D341Med (cell line): ENCODE measurements around the gene SAA1.
"Not testable (repeated sequence)": the region's sequence is repeated elsewhere in the genome, so short reads cannot be mapped to it uniquely, and the experiment has no call there.

Experiments
- DNase-seq: peaks from one replicate; pipeline ENCODE4 v3.0.0; 2012; ENCODE audit warnings: low spot score

The SAA1 gene

DNA sequence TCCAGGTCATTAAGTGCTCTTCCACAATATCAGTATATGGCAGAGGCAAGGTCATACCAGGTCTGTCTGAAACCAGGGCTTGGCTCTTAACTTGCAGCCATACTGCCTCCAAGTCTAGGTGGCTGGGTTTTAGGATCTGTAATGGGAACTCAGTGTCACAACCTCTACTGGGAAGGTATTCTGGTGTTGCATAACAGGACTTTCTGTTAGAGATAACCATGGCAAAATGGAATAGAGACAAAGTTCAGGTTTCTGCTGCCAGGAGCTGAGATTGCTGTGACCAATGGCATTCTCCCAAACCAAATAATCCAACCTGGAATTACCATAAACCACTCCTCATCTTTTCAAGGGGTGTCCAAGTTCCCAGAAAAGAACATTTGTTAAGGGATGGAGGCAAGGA, 6.8 kb upstream of the SAA1 start:
- DNase-seq = no peak

DNA sequence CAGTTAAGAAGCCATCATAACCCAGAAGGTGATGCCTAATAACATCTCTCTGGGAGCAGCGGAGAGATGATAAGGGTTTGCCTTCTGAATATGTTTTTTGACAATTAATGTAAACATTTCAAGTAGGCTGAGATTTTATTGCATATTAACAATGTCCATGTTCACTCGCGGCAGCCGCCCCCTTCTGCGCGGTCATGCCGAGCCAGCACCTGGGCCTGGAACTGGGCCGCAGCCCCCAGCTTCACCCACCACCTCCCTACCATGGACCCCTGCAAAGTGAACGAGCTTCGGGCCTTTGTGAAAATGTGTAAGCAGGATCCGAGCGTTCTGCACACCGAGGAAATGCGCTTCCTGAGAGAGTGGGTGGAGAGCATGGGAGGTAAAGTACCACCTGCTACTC, 4.3 kb upstream of the SAA1 start:
- DNase-seq = no peak

DNA sequence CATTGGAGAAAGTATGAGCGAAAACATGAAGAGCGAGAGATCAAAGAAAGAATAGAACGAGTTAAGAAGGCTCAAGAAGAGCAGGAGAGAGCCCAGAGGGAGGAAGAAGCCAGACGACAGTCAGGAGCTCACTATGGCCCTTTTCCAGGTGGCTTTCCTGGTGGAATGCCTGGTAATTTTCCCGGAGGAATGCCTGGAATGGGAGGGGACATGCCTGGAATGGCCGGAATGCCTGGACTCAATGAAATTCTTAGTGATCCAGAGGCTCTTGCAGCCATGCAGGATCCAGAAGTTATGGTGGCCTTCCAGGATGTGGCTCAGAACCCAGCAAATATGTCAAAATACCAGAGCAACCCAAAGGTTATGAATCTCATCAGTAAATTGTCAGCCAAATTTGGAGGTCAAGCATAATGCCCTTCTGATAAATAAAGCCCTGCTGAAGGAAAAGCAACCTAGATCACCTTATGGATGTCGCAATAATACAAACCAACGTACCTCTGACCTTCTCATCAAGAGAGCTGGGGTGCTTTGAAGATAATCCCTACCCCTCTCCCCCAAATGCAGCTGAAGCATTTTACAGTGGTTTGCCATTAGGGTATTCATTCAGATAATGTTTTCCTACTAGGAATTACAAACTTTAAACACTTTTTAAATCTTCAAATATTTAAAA, 3.2 kb upstream of the SAA1 start:
- not testable (repeated sequence) for DNase-seq

DNA sequence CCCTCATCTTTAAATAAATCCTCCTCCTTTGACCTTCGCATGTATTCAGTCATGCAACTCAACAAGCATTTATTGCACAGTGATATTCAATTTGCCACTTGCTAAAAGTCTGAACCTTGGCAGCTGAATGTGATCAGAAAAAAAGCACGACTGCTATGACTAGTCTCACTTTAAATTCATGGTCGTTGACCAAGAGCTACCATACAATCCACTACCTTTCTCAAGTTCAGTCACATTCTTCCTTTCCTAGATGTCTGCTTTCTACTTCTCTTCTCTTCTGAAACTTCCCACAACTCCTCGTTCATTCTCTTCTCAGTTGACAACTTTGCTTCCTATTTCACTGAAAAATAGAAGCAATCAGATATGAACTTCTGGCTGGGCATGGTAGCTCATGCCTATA, 2.0 kb upstream of the SAA1 start:
- DNase-seq = no peak

DNA sequence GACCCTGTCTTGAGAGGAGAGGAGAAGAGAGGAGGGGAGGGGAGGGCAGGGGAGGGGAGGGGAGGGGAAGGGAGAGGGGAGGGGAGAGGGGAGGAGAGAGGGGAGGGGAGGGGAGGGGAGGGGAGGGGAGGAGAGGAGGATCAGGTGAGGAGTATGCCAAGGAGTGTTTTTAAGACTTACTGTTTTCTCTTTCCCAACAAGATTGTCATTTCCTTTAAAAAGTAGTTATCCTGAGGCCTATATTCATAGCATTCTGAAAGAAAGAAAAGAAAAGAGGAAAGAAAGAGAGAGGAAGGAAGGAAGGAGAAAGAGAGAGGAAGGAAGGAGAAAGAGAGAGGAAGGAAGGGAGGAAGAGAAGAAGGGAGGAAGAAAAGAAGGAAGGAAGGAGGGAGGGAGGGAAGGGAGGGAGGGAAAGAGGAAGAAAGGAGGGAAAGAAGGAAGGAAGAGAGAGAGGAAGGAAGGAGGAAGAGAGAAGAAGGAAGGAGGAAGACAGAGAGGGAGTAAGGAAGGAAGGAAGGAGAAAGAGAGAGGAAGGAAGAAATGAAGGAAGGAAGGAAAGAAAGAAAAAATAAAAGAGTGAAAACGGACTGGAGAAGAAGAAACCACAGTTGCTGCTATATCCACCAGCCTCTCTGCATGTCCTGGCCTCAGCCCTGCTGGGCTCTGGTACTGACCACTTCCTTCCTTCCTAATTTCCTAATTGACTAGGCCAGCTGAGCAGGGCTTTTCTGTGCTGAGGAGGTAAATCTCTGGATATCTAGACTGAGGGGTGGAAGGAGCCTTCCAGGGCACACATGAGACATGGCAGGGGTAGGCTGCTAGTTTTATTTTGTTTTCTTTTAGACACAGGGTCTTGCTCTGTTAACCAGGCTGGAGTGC, 1.1 kb upstream of the SAA1 start:
- no peak for DNase-seq

DNA sequence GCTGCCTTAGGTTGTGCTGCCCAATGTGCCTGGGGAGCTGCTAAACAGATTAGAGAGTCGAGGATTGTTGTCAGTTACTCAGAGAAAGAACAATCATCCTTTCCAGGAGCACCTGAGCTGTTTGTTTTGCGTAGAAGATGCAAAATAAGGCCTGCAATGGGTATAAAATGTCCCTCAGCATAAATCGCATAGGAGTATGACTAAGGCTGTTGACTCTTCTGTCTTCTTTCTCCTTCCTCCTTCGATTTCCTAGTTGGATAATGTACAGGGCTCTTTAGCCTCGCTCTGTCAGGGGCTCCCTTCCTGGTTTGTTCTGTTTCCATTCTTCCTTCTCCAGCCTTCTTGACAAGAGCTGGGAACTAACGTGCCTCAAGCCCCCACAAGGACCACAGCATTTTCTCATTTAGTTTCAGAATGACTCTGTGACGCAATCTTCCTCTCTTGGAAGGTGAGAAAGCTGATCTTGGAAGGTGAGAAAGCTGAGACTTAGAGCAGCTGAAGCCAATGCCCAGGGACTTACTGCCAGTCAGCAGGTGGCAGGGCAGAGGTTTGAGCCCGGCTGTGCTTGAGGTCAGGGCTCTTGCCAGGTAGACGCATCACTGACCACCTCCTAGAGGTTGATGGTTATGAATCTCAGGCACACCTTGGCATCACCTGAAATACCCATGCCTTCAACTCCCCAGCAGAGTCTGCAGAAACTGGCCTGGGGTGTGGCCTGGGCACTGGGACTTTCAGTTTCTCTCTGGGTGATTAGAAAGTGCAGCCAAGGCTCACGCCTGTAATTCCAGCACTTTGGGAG, 1.5 kb downstream of the SAA1 start:
- not testable (repeated sequence) for DNase-seq

DNA sequence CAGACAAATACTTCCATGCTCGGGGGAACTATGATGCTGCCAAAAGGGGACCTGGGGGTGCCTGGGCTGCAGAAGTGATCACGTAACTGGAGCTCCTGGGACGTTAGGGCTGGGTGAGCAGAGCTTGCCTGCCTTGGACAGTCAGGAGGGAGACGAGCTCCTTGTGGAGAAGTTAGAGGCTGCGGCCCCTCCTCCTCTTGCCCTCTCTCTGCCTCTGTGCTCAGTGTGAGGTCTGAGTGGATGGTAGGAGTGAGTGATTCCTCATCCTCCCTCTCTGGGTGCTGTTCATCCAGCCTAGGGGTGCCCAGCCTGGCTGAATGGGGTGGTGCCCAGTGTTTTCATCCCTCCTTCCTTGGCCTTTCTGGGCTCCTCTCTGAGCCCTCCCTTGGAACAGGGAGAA, 3.2 kb downstream of the SAA1 start:
- DNase-seq = not testable (repeated sequence)

DNA sequence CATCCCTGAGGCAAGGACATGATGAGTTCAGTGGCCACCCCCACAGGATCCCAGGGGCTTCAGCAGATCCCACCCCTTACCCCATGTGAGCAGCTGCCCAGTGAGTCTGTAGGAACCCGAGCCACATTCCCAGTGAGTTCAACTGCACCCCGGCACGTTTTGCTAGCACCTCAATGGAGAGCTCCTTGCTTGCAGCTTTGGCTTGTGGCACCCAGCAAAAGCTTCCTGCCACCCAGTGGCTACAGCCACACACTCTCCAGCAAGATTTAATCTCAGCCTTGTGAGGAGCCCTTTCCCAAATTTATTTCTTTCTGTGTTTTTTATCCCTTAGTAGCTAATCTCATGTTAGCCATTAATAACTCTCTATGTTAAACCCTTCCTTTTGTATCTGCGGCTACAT, 4.0 kb downstream of the SAA1 start:
- no peak for DNase-seq

DNA sequence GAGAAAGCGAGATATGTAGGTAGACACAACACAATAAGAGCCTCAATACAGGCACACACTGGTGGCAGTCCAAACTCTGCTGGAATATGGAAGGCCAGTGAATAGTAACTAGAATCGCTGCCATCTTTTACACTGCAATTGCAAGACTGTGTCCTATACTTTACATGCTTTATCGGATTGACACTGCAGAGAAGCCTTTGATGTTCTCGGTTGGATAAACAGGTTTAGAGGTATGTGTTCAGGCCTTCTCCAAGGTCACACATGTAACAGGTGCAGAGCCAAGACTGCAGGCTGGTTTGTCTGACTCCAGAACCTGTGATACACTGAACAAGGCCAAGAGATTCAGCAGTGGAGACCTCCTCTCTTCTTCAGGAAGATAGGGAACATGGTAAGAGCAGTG, 5.1 kb downstream of the SAA1 start:
- DNase-seq = no peak

DNA sequence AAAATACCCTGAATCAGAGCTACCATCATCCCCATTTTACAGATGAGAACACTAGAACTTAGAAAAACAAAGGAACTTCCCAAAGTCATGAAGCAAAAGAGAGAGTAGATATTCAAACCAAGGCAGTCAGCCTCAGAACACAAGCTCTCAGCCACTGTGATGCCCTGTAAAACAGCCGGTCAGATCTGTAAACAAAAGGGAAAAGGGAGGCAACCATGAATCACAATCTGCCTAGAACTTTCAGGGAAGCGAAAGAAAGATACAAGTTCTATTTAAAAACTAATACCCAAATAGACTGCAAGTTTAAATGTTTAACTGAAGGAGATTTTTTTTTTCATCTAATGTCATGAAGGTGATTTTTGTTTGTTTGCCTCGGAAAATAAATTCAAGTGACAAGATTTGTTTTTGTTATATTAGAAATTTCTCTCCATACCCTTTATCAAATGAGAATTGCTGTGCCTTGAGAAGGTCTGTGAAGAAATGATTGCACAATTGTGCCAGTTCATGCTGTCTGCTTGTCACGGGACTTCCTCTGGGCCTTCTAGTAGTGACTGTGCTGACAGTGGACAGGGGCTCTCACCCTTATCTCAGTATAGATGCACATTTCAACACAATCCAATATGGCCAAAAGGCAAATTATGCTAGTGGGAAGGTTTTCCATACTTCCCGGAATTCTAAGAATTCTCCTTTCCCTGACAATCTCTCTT, 11.7 kb downstream of the SAA1 start:
- DNase-seq = no peak

DNA sequence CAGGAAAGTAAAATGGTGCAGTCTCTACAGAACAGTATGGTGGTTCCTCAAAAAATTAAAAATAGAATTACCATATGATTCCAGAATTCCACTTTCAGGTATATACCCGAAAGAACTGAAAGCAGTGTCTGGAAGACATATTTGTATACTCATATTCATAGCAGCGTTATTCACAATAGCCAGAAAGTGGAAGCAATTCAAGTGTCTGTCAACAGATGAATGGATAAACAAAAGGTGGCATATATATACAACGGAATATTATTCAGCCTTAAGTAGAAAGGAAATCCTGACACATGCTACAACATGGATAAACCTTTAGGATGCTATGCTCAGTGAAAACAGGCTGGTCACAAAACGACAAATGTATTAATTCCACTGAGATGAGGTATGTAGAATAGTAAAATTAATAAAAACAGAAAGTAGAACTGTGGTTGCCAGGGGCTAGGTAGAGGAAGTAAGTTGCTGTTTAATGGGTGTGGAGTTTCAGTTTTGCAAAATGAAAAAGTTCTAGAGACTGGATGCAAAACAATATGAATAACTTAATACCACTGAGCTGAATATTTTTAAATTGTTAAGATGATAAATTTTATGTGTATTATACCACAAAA, 14.5 kb downstream of the SAA1 start:
- DNase-seq = no peak

DNA sequence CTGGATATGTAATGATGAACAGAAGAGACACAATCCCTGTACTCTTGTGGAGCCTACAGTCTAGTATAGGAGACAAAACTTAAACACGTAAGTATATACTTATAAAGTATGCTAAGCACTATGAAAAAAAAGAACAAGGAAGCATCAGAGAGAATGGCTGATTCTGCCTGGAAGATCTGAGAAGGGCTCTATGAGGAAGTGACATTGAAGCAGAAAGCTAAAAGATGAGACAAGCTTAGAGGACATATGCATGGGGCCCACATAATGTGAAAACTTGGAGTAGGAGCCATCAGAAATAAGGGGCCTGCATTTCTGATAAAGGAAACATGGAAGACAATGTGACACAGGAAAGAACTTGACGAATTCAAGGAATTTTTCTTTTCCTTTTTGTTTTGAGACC, 16.6 kb downstream of the SAA1 start:
- no peak for DNase-seq

DNA sequence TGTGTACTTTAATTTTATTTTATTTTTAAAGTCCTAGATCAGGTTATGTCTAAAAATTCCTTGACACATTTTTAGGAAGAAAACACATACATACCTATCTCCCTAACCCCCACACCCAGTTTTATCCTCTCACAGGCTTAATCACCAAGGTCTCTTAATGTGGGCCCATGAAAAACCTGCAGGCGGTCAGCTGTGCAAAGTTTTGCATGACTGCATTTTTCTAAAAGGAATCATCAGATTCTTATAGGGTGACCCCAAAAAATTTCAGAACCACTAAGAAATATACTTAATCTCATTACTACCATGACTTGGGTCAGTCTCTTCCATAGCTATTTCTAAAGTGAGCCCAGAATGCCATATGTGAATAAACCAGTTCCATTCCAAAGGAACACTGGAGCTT, 19.8 kb downstream of the SAA1 start:
- DNase-seq = no peak

DNA sequence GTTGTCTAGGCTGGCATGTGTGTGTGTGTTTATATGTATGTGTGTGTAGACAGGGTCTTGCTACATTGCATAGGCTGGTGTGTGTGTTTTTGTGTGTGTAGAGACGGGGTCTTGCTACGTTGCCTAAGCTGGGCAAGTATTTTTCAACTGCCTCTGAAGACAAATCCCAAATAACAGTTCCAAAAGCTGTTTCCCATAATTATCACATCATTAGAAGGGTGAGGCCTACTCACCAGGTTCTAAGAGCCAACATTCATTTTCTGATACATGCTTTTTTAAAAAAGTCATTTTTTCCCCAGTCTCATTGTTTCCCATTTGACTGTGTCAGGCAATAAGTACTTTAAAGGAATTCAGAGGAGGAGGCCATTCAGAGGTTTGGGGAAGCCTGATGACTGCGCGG, 22.8 kb downstream of the SAA1 start:
- DNase-seq = no peak

DNA sequence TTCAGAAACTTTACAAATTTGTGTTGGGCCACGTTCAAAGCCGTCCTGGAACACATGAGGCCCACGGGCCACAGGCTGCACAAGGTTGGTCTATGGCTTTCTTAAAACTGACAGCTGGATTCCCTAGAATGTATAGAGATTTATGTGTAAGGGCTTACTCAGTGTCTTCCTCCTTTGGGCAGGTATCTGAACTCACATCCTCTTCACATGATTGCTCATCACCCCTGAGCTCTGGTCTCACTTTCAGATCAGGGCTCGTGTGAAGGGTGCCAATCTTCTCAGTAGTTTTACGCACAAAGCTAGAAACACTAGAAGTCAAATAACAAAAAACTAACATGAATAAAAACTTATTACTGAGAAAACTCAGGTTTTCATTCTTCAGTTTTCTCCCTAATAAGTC, 28.8 kb downstream of the SAA1 start:
- no peak for DNase-seq

DNA sequence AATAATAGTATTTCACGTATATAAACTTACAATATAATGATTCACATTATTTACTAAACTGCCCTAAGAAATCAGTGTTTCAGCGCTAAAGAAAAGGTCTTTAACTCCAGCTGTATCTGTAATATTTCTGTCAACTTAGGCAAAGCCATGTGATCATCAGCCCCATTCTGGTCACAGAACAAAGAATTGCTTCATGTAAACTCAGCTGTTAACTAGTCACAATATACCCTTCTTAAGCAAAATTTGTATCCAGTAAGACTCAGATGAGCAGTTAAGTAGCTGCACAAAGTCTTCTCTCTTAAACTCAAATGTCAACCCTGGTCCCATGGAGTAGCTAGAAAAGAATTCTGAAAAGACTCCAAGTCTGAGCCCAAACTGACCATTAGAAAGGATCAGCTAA, 29.3 kb downstream of the SAA1 start:
- DNase-seq = no peak

DNA sequence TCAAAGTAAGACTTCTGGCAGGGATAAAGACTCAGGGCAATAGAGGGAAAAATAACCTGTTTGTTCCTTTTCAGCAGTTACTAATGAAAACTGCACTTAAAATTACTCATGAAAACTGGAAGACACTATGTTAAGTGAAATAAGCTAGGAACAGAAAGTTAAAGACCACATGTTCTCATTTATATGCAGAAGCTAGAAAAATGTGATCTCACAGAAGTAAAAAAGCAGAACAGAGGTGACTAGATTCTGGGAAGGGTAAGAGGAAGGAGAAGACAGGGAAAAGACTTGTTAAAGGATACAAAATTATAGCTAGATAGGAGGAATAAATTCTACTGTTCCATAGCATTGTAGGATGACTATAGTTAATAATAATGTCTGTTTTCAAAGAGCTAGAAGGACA, 33.7 kb downstream of the SAA1 start:
- no peak for DNase-seq

DNA sequence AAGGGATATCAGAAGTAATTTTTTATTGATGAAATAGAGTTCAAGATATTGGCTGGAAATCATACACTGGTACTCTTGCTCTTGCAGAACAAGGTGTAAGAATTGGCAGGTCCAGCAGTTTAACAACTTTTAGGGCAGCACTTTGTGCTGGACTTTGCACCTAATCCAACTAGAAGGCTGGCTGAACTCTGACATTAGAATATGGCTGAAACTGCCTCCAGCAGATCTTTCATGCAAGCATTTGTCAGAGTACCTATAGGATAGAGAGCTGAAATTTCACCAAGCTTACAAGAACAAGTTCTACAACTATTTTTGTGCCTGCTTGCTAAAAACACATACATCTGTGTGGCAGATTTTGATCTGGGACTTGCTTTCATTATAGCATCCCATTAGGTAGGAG, 38.7 kb downstream of the SAA1 start:
- DNase-seq = no peak

DNA sequence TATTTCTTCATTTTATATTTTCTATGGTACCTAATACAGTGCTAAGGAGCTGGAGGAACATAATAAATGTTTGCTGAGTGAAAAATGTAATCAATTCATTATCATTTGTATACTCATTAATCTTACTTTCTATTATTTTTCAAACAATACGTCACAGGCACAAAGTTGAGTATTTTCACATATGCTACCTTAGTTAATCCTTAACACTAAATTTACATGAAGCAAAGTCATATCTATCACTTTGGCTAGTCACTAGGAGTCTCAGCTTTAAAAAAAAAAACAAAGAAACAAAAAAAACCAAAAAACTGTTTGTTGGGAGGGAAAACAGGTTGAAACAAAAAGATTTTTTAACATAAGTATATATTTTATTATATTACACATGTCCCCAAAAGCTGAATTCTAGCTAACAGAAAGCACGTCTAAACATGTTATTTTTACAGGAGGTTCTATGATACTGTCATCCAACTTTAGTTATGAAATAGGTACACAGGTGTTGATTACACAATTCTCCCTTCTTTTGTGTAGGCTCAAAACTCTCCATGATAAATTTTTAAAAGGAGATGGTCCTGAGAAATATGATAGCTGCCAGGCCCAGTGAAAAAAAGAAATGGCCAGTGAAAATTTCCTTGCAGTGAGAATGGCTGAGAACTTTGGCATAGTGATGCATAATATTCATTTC, 41.5 kb downstream of the SAA1 start:
- DNase-seq = no peak

DNA sequence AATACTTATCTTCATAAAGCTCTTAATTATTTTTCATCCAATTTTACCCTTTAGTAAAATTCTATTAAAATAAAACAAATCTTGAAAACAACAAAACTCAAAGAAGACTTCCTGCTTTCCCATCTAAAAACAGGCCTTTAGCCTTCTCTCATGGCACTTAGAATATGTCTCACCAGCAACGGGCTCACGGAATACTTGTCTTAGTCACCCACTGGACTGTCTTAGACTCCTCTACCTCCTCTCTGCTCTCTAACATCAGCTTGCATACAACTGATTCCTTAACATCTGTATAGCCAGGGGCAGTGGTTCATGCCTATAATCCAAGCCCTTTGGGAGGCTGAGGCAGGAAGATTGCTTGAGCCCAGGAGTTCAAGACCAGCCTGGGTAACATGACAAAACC, 42.2 kb downstream of the SAA1 start:
- no peak for DNase-seq

DNA sequence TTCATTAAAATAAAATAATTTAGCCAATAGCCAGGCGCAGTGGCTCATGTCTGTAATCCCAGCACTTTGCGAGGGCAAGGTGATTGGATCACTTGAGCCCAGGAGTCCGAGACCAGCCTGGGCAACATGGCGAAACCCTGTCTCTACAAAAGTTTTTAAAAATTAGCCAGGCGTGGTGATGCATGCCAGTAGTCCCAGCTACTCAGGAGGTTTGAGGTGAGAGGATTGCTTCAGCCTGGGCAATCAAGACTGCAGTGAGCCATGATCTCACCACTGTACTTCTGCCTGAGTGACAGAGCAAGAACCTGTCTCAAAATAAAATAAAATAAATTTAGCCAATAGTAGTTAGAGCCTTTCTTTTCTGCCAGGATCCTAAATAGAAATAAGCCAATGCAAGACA, 43.6 kb downstream of the SAA1 start:
- DNase-seq = no peak
